OCI-LY3 (cell line): Measurements from ENCODE around the gene NAV1.
"Not testable (repeated sequence)": the region's sequence is repeated elsewhere in the genome, so short reads cannot be mapped to it uniquely, and the experiment has no call there.

Source experiments
- CTCF ChIP-seq: fragments of 200-600, 300-600 bp; sonication (generic); IDR thresholded peaks from 2 replicates; pipeline ENCODE4 v1.5.1; 2014; ENCODE audit warnings: antibody characterized with exemption, low read length, low read depth
- EZH2phosphoT487 ChIP-seq: fragments of 200-600 bp; shearing (Covaris generic); IDR thresholded peaks from 2 replicates; pipeline ENCODE4 v1.6.1; 2018; ENCODE audit warnings: antibody characterized with exemption, mixed run types, low read depth

GRCh38 chr1:201549522-201549921 lies 10.6 kb downstream of the NAV1 start:
- not testable (repeated sequence) for TF ChIP-seq CTCF, EZH2phosphoT487
